ENCODE data around the gene PEMT. TPM values are rescaled to one million over a fixed set of nuclear protein-coding genes. Genes with fewer than 3 reads are reported as not detected.

Gene PEMT
- total RNA-seq, 1 donor from 2014 or later, result 87.2 TPM

DNA sequence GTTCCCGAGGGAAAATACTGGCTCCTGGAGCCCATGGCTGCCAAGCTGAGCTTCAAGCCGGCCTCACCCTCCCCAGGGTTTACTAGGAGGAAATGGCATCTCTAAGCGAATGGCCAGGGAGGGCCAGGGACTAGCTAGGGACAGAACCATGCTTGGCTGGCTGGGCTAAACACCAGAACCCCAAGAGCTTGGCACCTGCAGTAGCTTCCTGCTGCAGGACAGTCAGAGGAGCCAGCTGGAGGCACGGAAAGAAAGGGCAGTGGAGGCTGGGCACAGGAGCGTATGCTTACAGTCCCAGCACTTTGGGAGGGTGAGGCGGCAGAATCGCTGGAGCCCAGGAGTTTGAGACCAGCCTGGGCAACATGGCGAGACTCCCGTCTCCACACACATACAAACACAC, 33.7 kb downstream of the PEMT start:
- no peak for DNase-seq (ENCODE audit: low read depth)
- no peaks in the 10 kb centered on the region for H3K27me3 ChIP-seq (ENCODE audit: control insufficient read depth, insufficient read depth, low read length)
- TF ChIP-seq, protein P1, sequence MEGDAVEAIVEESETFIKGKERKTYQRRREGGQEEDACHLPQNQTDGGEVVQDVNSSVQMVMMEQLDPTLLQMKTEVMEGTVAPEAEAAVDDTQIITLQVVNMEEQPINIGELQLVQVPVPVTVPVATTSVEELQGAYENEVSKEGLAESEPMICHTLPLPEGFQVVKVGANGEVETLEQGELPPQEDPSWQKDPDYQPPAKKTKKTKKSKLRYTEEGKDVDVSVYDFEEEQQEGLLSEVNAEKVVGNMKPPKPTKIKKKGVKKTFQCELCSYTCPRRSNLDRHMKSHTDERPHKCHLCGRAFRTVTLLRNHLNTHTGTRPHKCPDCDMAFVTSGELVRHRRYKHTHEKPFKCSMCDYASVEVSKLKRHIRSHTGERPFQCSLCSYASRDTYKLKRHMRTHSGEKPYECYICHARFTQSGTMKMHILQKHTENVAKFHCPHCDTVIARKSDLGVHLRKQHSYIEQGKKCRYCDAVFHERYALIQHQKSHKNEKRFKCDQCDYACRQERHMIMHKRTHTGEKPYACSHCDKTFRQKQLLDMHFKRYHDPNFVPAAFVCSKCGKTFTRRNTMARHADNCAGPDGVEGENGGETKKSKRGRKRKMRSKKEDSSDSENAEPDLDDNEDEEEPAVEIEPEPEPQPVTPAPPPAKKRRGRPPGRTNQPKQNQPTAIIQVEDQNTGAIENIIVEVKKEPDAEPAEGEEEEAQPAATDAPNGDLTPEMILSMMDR (IDR thresholded peaks at IDR 0.05; ENCODE audit: insufficient read depth, low read length, poor library complexity, severe bottlenecking), result no peak
- H3K4me3 ChIP-seq (ENCODE audit: low read depth, low read length), result no peak overlapping the region
- H3K36me3 ChIP-seq (ENCODE audit: control insufficient read depth, insufficient read depth, low read length), result no peaks in the 10 kb centered on the region

DNA sequence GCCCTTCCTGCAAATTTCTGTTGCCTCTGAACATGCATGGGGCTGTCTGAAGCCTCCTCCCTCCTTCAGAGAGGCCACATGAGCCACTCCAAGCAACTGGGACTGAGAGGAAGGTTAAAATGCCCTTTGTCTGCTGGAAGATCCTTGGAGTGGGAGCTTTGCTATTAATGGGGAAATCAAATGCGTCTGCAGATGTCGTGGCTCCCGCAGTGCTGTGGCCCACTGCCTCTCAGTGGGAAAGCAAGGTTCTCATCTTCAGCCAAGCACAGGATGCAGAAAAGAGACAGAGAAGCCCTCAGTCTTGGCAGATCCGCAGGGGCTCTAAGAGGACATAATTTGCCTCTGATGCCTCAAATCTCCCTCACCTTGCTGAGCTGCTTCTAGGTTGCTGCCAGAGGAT, 34.8 kb downstream of the PEMT start:
- no peak for DNase-seq (ENCODE audit: low read depth)
- no peaks in the 10 kb centered on the region for H3K27me3 ChIP-seq (ENCODE audit: control insufficient read depth, insufficient read depth, low read length)
- no peak overlapping the region for H3K4me3 ChIP-seq (ENCODE audit: low read depth, low read length)
- TF ChIP-seq, protein P1 (IDR thresholded peaks at IDR 0.05; ENCODE audit: insufficient read depth, low read length, poor library complexity, severe bottlenecking), result no peak
- H3K36me3 ChIP-seq (ENCODE audit: control insufficient read depth, insufficient read depth, low read length), result no peaks in the 10 kb centered on the region

DNA sequence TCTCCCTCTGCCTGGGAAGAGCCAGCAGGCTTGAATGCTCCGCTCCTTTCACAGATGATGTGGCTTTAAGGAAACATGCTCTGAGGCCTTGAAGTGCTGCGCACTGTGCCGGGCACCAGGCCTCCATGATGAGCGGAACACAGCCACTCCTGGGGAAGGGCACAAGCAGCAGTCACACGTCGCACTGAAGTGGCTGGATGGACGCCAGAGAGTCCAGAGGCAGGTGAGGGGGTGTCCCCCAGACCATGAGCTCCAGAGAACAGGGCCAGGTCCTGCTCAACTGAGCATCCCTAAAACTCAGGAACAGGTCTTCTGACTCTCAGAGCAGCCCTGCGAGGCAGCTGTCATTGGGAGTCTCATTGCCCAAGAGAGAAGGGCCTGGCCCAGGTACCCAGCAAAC, 35.6 kb downstream of the PEMT start:
- Histone ChIP-seq H3K27me3 (ENCODE audit: control insufficient read depth, insufficient read depth, low read length) (no peaks in the 10 kb centered on the region), H3K36me3 (ENCODE audit: control insufficient read depth, insufficient read depth, low read length) (no peaks in the 10 kb centered on the region), H3K4me3 (ENCODE audit: low read depth, low read length) (no peak overlapping the region)
- TF ChIP-seq, protein P1 (IDR thresholded peaks at IDR 0.05; ENCODE audit: insufficient read depth, low read length, poor library complexity, severe bottlenecking), result no peak
- no peak for DNase-seq (ENCODE audit: low read depth)

DNA sequence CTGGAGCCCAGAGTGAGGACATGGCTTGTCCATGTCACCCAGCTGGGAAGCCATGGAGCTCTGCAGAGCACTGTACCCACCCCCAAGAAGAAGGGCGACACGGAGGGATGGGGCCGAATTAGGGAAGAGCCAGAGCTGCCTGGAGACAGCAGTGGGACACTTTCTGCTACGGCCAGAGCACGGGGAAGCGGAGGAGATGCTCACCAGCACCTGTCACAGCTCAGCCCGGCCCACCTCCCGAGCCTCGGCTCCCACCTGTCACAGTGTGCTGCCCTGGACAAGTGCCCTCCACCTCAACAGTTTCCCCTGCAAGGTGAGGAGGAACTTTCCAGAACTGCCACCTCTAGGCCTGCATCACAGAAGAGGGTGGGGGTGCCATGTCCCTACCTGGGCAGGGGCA, 36.4 kb downstream of the PEMT start:
- DNase-seq (ENCODE audit: low read depth), result no peak
- H3K4me3 ChIP-seq (ENCODE audit: low read depth, low read length), result no peak overlapping the region
- TF ChIP-seq, protein P1 (IDR thresholded peaks at IDR 0.05; ENCODE audit: insufficient read depth, low read length, poor library complexity, severe bottlenecking), result no peak

DNA sequence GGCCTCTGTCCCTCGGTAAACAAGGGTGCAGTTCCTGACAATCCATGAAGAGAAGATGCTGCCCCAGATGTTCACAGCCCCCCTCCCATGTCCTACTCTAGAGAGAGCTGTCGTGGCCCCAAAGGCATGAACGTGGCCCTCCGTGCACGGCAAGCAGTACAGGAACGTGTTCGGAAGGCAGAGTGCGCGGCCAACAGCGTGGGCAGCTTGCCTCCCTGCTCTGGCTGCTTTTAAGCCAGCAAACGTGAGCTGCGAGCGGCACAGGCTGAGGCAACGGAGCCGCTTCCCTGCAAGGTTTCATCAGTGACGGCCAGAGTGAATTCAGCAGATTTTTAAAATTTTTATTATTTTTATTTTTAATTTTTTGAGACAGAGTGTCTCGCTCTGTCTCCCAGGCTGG, 37.2 kb downstream of the PEMT start:
- Histone ChIP-seq H3K4me3 (ENCODE audit: low read depth, low read length) (no peak overlapping the region), H3K27me3 (ENCODE audit: control insufficient read depth, insufficient read depth, low read length) (no peaks in the 10 kb centered on the region), H3K36me3 (ENCODE audit: control insufficient read depth, insufficient read depth, low read length) (no peaks in the 10 kb centered on the region)
- DNase-seq (ENCODE audit: low read depth), result no peak
- TF ChIP-seq, protein P1 (IDR thresholded peaks at IDR 0.05; ENCODE audit: insufficient read depth, low read length, poor library complexity, severe bottlenecking), result no peak

More for the DNA sequence above, 36.4 kb downstream of the PEMT start:
- H3K36me3 ChIP-seq (ENCODE audit: control insufficient read depth, insufficient read depth, low read length), result no peaks in the 10 kb centered on the region
- H3K27me3 ChIP-seq (ENCODE audit: control insufficient read depth, insufficient read depth, low read length), result no peaks in the 10 kb centered on the region
